ENCODE results near the gene GPRC5D.

GRCh38 chr12:12993367-12993766 lies 41.4 kb upstream of the GPRC5D start:
- no peak for TF ChIP-seq POLR2AphosphoS5 (IDR thresholded peaks at IDR 0.05; ENCODE audit: low read depth, low read length)
- no peak for TF ChIP-seq POLR2A (IDR thresholded peaks at IDR 0.05; ENCODE audit: low read depth, low read length)
- no peak for TF ChIP-seq SPI1 (IDR thresholded peaks at IDR 0.05; ENCODE audit: low read depth, low read length)
- TF ChIP-seq TAF1 (IDR thresholded peaks at IDR 0.05; ENCODE audit: low read depth, low read length), result no peak
- no peak for TF ChIP-seq POU2F2 (IDR thresholded peaks at IDR 0.05; ENCODE audit: low read depth, low read length)
- TF ChIP-seq PAX5 (IDR thresholded peaks at IDR 0.05; ENCODE audit: insufficient read depth, low read length, severe bottlenecking), result no peak

Measured in GM12891 (cell line).